PC-9 (cell line): ENCODE measurements around the gene CD38. TPM values are rescaled to one million over a fixed set of nuclear protein-coding genes. Genes with fewer than 3 reads are reported as not detected.

Experiments used
- BruUV-seq: library from RNA; stranded (reverse); fragments of 400-500 nt; replicated peaks from 2 replicates; lab custom pipeline; 2021; lab: Mats Ljungman, UMichigan
- CTCF ChIA-PET: fragments of 300-600 bp; sonication (Branson Sonifier 250); formaldehyde crosslinking; loops from one replicate; lab custom pipeline; 2022; ENCODE audit warnings: antibody characterized with exemption; lab: Charles Lee
- POLR2A ChIA-PET: fragments of 300-600 bp; sonication (Branson Sonifier 250); formaldehyde crosslinking; loops from one replicate; lab custom pipeline; 2022; ENCODE audit warnings: antibody characterized with exemption; ENCODE audit not compliant: unreplicated experiment; lab: Charles Lee
- DNase-seq, 2 experiments: peaks; one replicate each; pipeline versions ENCODE4 v3.0.0 to v3.0.0-alpha.2; 2015 to 2022; ENCODE audit warnings: mixed read lengths in 1 of 2
- H2AFZ ChIP-seq: fragments of 200-600 bp; sonication (generic); 2 replicates; pipeline ENCODE4 v1.8.1; 2017; ENCODE audit warnings: antibody characterized with exemption
- H3F3A ChIP-seq: fragments of 200-600 bp; sonication (generic); 2 replicates; pipeline ENCODE4 v1.8.1; 2017; ENCODE audit warnings: antibody characterized with exemption, mild to moderate bottlenecking, low read depth; ENCODE audit not compliant: insufficient read depth
- H3K27ac ChIP-seq: fragments of 200-600 bp; sonication (generic); 2 replicates; pipeline ENCODE4 v1.6.1; 2016; ENCODE audit warnings: mixed run types
- H3K27me3 ChIP-seq: fragments of 200-600 bp; sonication (generic); 2 replicates; pipeline ENCODE4 v1.6.1; 2016; ENCODE audit warnings: low read depth, mixed run types; ENCODE audit not compliant: insufficient read depth
- H3K36me3 ChIP-seq: fragments of 200-600 bp; sonication (generic); 2 replicates; pipeline ENCODE4 v1.6.1; 2016; ENCODE audit warnings: low read depth, mixed run types
- H3K4me1 ChIP-seq: fragments of 200-600 bp; sonication (generic); replicated peaks from 2 replicates; pipeline ENCODE4 v1.6.1; 2016; ENCODE audit warnings: mixed run types; ENCODE audit not compliant: insufficient read depth
- H3K4me2 ChIP-seq: fragments of 200-600 bp; sonication (generic); 2 replicates; pipeline ENCODE4 v1.6.1; 2017; ENCODE audit warnings: mixed run types
- H3K4me3 ChIP-seq: fragments of 200-600 bp; sonication (generic); 2 replicates; pipeline ENCODE4 v1.6.1; 2016; ENCODE audit warnings: mixed run types
- H3K79me2 ChIP-seq: fragments of 200-600 bp; sonication (generic); 2 replicates; pipeline ENCODE4 v1.6.1; 2017; ENCODE audit warnings: low read depth, mixed run types
- H3K9me2 ChIP-seq: fragments of 200-600 bp; sonication (generic); 2 replicates; pipeline ENCODE4 v1.8.1; 2017; ENCODE audit warnings: mild to moderate bottlenecking; ENCODE audit not compliant: insufficient read depth
- H3K9me3 ChIP-seq: fragments of 200-600 bp; sonication (generic); 2 replicates; pipeline ENCODE4 v1.8.1; 2016; ENCODE audit warnings: low read depth; ENCODE audit not compliant: insufficient read depth
- H4K20me1 ChIP-seq: fragments of 200-600 bp; sonication (generic); 2 replicates; pipeline ENCODE4 v1.8.1; 2017; ENCODE audit not compliant: insufficient read depth
- CTCF ChIP-seq: fragments of 200-600 bp; sonication (generic); conservative IDR thresholded peaks from 2 replicates; pipeline ENCODE4 v1.6.1; 2017; ENCODE audit warnings: mixed run types, antibody characterized with exemption, mild to moderate bottlenecking, moderate library complexity
- EZH2 ChIP-seq: fragments of 200-600 bp; sonication (generic); IDR thresholded peaks from 2 replicates; pipeline ENCODE4 v1.8.0; 2017; ENCODE audit warnings: antibody characterized with exemption, low read depth
- intact Hi-C: fragments of 100-400 bp; cut with micrococcal nuclease; formaldehyde crosslinking; loops from one replicate; pipeline ENCODE4 v1.10.0; 2022; ENCODE audit not compliant: unreplicated experiment
- total RNA-seq: library from RNA; stranded (reverse); gene quantifications from 2 replicates; pipeline ENCODE4 v1.2.3, GENCODE V29; 2021

CD38 gene
- total RNA-seq, 1 experiment from 2014 or later, result 0.90 TPM

GRCh38 chr4:15874671-15875070 lies 96.5 kb downstream of the CD38 start:
- no peaks in the 10 kb centered on the region for H3K79me2 ChIP-seq
- no peaks in the 10 kb centered on the region for H3K9me3 ChIP-seq
- H3K9me2 ChIP-seq, result no peaks in the 10 kb centered on the region
- no peak for DNase-seq
- H3K36me3 ChIP-seq, result no peaks in the 10 kb centered on the region
- no peaks in the 10 kb centered on the region for H3K4me1 ChIP-seq
- BruUV-seq, result no TSS peak
- ChIA-PET POLR2A (no interaction called here), CTCF (no interaction called here)
- H3F3A ChIP-seq, result no peaks in the 10 kb centered on the region
- H3K4me3 ChIP-seq, result no peak overlapping the region
- TF ChIP-seq CTCF, result no peak
- H3K27me3 ChIP-seq, result no peaks in the 10 kb centered on the region
- H3K27ac ChIP-seq, result no peak overlapping the region
- H3K4me2 ChIP-seq, result no peak overlapping the region
- intact Hi-C loops, result no loop called here
- no peaks in the 10 kb centered on the region for H4K20me1 ChIP-seq
- no peak overlapping the region for H2AFZ ChIP-seq

- H2AFZ ChIP-seq, result no peak overlapping the region
- no peak for DNase-seq
- no peak overlapping the region for H3K4me3 ChIP-seq
- H3K79me2 ChIP-seq, result no peaks in the 10 kb centered on the region
- intact Hi-C loops, result no loop called here
- TF ChIP-seq EZH2 (no peak), CTCF (no peak)
- no peak overlapping the region for H3K4me2 ChIP-seq
- no peaks in the 10 kb centered on the region for H4K20me1 ChIP-seq
- H3K9me3 ChIP-seq, result no peaks in the 10 kb centered on the region
- BruUV-seq, result no TSS peak
- ChIA-PET POLR2A (no interaction called here), CTCF (no interaction called here)
- no peaks in the 10 kb centered on the region for H3K4me1 ChIP-seq
- no peaks in the 10 kb centered on the region for H3K9me2 ChIP-seq
- no peaks in the 10 kb centered on the region for H3K27me3 ChIP-seq
- no peaks in the 10 kb centered on the region for H3F3A ChIP-seq
- H3K36me3 ChIP-seq, result no peaks in the 10 kb centered on the region
- H3K27ac ChIP-seq, result no peak overlapping the region
These were observed 97.7 kb downstream of the CD38 start for GRCh38 chr4:15875663-15876460.

GRCh38 chr4:15878011-15878410 lies 99.9 kb downstream of the CD38 start:
- intact Hi-C loops, result no loop called here
- H3K9me3 ChIP-seq, result no peaks in the 10 kb centered on the region
- no peaks in the 10 kb centered on the region for H3K9me2 ChIP-seq
- TF ChIP-seq CTCF (no peak), EZH2 (no peak)
- no peaks in the 10 kb centered on the region for H4K20me1 ChIP-seq
- DNase-seq, result no peak
- ChIA-PET POLR2A (no interaction called here), CTCF (no interaction called here)
- H3K79me2 ChIP-seq, result no peaks in the 10 kb centered on the region
- no peak overlapping the region for H3K27ac ChIP-seq
- no peak overlapping the region for H3K4me3 ChIP-seq
- no peaks in the 10 kb centered on the region for H3K4me1 ChIP-seq
- H3K36me3 ChIP-seq, result no peaks in the 10 kb centered on the region
- H3F3A ChIP-seq, result no peaks in the 10 kb centered on the region
- H3K4me2 ChIP-seq, result no peak overlapping the region
- no peak overlapping the region for H2AFZ ChIP-seq
- BruUV-seq, result no TSS peak
- no peaks in the 10 kb centered on the region for H3K27me3 ChIP-seq
